ENCODE data around the gene ENTREP1.

- TF ChIP-seq, protein P1, sequence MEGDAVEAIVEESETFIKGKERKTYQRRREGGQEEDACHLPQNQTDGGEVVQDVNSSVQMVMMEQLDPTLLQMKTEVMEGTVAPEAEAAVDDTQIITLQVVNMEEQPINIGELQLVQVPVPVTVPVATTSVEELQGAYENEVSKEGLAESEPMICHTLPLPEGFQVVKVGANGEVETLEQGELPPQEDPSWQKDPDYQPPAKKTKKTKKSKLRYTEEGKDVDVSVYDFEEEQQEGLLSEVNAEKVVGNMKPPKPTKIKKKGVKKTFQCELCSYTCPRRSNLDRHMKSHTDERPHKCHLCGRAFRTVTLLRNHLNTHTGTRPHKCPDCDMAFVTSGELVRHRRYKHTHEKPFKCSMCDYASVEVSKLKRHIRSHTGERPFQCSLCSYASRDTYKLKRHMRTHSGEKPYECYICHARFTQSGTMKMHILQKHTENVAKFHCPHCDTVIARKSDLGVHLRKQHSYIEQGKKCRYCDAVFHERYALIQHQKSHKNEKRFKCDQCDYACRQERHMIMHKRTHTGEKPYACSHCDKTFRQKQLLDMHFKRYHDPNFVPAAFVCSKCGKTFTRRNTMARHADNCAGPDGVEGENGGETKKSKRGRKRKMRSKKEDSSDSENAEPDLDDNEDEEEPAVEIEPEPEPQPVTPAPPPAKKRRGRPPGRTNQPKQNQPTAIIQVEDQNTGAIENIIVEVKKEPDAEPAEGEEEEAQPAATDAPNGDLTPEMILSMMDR (IDR thresholded peaks at IDR 0.05), result no peak
- no peak for TF ChIP-seq POLR2A (IDR thresholded peaks at IDR 0.05)
These were observed 87.1 kb downstream of the ENTREP1 start for GRCh38 chr9:69411931-69412740.

All from body of pancreas (tissue), 4 donors.